Calu3 (cell line): Measurements from ENCODE around the gene NCKAP1. TPM values are rescaled to one million over a fixed set of nuclear protein-coding genes. Genes with fewer than 3 reads are reported as not detected.

Source experiments
- BruUV-seq: library from RNA; stranded (reverse); fragments of 400-500 nt; replicated peaks from 2 replicates; lab custom pipeline; 2021; lab: Mats Ljungman, UMichigan
- CTCF ChIA-PET: fragments of 300-600 bp; sonication (Branson Sonifier 250); formaldehyde crosslinking; loops from one replicate; lab custom pipeline; 2022; ENCODE audit warnings: antibody characterized with exemption; lab: Charles Lee
- DNase-seq: peaks from one replicate; pipeline ENCODE4 v3.0.0; 2022
- H3K27ac Mint-ChIP-seq: one replicate; pipeline ENCODE4 v1.8.0; 2022; ENCODE audit warnings: mixed read lengths; ENCODE audit not compliant: unreplicated experiment
- H3K27me3 Mint-ChIP-seq: one replicate; pipeline ENCODE4 v1.8.0; 2022; ENCODE audit warnings: mixed read lengths; ENCODE audit not compliant: unreplicated experiment
- H3K36me3 Mint-ChIP-seq: one replicate; pipeline ENCODE4 v1.8.0; 2022; ENCODE audit warnings: mild to moderate bottlenecking, moderate library complexity, mixed read lengths; ENCODE audit not compliant: insufficient read depth, unreplicated experiment
- H3K4me1 Mint-ChIP-seq: one replicate; pipeline ENCODE4 v1.8.0; 2022; ENCODE audit warnings: mild to moderate bottlenecking, low read depth, mixed read lengths; ENCODE audit not compliant: unreplicated experiment
- H3K4me3 Mint-ChIP-seq: one replicate; pipeline ENCODE4 v1.8.0; 2022; ENCODE audit warnings: mild to moderate bottlenecking, low read depth, moderate library complexity, mixed read lengths; ENCODE audit not compliant: unreplicated experiment
- H3K9me3 Mint-ChIP-seq: one replicate; pipeline ENCODE4 v1.8.0; 2022; ENCODE audit warnings: low read depth, mixed read lengths; ENCODE audit not compliant: unreplicated experiment
- intact Hi-C: fragments of 100-400 bp; cut with micrococcal nuclease; formaldehyde crosslinking; loops from one replicate; pipeline ENCODE4 v1.10.0; 2022; ENCODE audit not compliant: unreplicated experiment
- total RNA-seq: library from RNA; stranded (reverse); gene quantifications from 2 replicates; pipeline ENCODE4 v1.2.3, GENCODE V29; 2022
- TF ChIP-seq, protein P1 (sequence below): fragments of 200-600 bp; IDR thresholded peaks from one replicate; pipeline ENCODE4 v1.8.0; 2022; ENCODE audit warnings: antibody characterized with exemption; ENCODE audit not compliant: unreplicated experiment

The NCKAP1 gene
- total RNA-seq, 1 experiment from 2014 or later, result 157 TPM

DNA sequence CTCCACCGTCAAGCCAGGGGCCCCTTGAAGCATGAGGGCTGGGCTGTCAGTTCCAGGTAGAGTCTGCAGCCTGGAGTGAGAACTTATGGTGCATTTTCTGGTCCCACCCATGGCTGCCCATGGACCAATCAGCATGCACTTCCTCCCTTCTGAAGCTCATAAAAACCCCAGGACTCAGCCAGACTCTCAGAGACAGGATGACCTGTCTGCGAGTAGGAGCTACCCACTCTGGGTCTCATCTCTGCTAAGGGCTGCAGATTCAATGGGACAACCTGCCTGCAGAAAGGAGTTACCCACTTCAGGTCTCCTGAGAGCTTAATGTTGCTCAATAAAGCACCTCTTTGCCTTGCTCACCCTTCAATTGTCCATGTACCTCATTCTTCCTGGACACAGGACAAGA is 30.9 kb upstream of the NCKAP1 start:
- H3K27ac Mint-ChIP-seq, result no peak overlapping the region
- no TSS peak for BruUV-seq
- no peak overlapping the region for H3K4me3 Mint-ChIP-seq
- H3K27me3 Mint-ChIP-seq, result no peaks in the 10 kb centered on the region
- H3K4me1 Mint-ChIP-seq, result no peaks in the 10 kb centered on the region
- no peaks in the 10 kb centered on the region for H3K36me3 Mint-ChIP-seq
- no peaks in the 10 kb centered on the region for H3K9me3 Mint-ChIP-seq
- TF ChIP-seq, protein P1, sequence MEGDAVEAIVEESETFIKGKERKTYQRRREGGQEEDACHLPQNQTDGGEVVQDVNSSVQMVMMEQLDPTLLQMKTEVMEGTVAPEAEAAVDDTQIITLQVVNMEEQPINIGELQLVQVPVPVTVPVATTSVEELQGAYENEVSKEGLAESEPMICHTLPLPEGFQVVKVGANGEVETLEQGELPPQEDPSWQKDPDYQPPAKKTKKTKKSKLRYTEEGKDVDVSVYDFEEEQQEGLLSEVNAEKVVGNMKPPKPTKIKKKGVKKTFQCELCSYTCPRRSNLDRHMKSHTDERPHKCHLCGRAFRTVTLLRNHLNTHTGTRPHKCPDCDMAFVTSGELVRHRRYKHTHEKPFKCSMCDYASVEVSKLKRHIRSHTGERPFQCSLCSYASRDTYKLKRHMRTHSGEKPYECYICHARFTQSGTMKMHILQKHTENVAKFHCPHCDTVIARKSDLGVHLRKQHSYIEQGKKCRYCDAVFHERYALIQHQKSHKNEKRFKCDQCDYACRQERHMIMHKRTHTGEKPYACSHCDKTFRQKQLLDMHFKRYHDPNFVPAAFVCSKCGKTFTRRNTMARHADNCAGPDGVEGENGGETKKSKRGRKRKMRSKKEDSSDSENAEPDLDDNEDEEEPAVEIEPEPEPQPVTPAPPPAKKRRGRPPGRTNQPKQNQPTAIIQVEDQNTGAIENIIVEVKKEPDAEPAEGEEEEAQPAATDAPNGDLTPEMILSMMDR, result no peak
- no peak for DNase-seq
- CTCF ChIA-PET, result interaction anchor here (0.8 to 1.1 kb wide), 2 partner anchors 10 to 38 kb away, joined by 3 read pairs; no protein-coding TSS in a partner anchor
- intact Hi-C loops, result no loop called here

DNA sequence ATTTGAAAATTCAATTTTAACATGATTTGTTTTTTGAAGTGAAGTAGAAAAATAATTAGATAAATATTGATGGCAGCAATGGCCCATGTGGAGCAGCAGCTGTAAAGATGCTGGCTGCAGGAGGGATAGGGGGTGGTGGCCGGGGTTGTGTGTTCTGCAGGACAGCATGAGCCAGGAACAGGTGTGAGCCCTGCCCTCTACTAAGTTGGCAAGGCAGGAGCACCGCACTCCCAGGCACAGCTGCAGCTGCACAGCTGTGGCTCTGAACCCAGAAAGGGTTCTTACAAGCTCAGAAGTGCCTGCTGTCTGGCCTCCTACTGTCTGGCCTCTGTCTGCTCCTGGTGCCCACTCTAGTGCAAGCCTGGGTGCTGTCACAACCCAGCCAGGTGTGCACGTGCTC is 30.3 kb upstream of the NCKAP1 start:
- Mint-ChIP-seq H3K4me3 (no peak overlapping the region), H3K4me1 (no peaks in the 10 kb centered on the region), H3K9me3 (no peaks in the 10 kb centered on the region), H3K36me3 (no peaks in the 10 kb centered on the region), H3K27ac (no peak overlapping the region), H3K27me3 (no peaks in the 10 kb centered on the region)
- no peak for DNase-seq
- intact Hi-C loops, result no loop called here
- no TSS peak for BruUV-seq
- CTCF ChIA-PET, result no interaction called here
- TF ChIP-seq, protein P1, result no peak

DNA sequence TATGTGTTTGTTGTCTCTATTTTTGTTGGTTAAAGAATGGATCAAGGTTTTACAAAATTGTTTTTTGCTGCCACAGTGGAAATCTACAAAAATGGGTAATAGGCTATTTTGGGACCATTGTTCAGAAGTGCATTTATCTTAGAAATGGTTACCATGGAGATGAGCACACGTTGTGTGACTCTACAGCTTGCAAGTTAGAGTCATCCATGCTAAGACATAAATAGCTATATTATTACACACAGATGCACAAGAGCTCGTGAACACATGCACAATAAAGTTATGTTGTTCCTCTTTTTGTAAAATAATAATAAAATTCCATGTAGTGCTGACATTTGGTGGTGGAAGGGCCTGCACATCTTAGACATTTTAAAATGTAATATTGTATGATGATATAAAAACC is 24.8 kb upstream of the NCKAP1 start:
- no TSS peak for BruUV-seq
- TF ChIP-seq, protein P1, result no peak
- Mint-ChIP-seq H3K9me3 (no peaks in the 10 kb centered on the region), H3K27me3 (no peaks in the 10 kb centered on the region), H3K27ac (no peak overlapping the region), H3K36me3 (no peaks in the 10 kb centered on the region), H3K4me1 (peaks cover 7% of the 10 kb centered on the region), H3K4me3 (no peak overlapping the region)
- no peak for DNase-seq
- CTCF ChIA-PET, result interaction anchor here (1.1 kb wide), 1 partner anchor 131 kb away, joined by 3 read pairs; no protein-coding TSS in a partner anchor
- intact Hi-C loops, result no loop called here

DNA sequence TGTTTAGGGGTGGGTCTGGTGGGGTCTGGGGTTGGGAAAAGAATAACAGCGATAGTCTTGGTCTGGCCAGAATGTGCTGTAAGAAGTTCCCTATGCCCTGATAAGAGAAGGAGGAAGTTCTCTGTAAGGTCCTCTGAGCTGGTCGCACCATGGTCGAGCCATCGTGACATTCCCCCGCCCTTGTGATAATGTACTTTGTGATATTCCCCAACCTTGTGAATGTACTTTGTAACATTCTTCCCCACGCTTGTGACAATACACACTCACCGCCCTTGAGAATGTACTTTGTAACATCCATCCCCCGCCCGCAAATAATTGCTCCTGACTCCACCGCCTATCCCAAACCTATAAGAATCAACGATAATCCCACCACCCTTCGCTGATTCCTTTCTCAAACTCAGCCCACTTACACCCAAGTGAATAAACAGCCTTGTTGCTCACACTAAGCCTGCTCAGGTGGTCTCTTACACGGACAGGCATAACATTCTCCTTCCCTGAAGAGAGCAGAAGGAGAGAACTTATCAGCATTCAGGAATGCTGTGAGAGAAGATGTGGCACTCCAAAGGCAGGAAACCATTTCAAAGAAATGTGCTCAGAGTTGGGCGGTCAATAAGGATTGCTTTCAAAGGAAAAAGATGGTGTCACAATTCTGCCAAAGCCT is 22.4 kb upstream of the NCKAP1 start:
- peaks cover 7% of the 10 kb centered on the region for H3K4me1 Mint-ChIP-seq
- no peak for DNase-seq
- H3K36me3 Mint-ChIP-seq, result no peaks in the 10 kb centered on the region
- intact Hi-C loops, result no loop called here
- CTCF ChIA-PET, result interaction anchor here (0.6 kb wide), 1 partner anchor 16 kb away, joined by 4 read pairs; no protein-coding TSS in a partner anchor
- H3K27me3 Mint-ChIP-seq, result no peaks in the 10 kb centered on the region
- H3K4me3 Mint-ChIP-seq, result no peak overlapping the region
- no TSS peak for BruUV-seq
- H3K9me3 Mint-ChIP-seq, result no peaks in the 10 kb centered on the region
- H3K27ac Mint-ChIP-seq, result no peak overlapping the region
- TF ChIP-seq, protein P1, result no peak
